ENCODE results near the gene MYO3B.
"Not testable (repeated sequence)": the region's sequence is repeated elsewhere in the genome, so short reads cannot be mapped to it uniquely, and the experiment has no call there.

MYO3B gene

DNA sequence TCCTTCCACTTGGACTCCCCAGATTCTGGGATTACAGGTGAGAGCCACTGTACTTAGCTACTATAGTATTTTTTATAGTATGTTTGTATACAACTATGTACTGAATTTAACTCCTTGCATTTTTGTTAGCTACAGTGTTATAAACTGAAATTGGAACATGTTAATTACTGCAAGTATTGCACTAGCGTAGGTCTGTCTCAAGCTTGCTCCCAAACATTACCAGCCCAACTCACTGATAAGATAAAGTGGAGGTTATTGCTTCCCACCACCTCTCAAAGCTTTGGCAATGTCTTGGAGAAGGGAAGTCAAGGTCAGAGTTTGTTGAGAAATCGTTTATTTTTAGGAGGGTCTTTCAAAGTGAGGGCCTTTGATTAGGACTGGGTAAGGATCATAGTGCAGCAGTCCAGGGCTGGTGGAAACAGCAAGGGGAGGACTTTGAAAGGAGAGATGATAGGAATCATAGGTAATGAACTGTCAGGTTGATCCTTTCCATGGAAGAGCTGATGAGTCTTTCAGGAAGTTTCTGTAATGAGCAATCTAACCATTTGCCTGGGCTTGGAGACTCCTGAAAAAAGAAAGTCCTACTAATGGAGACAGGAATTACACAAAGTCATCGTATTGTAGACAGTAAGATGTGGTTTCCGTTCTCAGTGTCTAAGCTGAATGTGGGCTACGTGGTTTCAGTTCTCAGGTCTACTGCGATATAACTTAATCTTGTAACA, 257.1 kb downstream of the MYO3B start:
- DNase-seq, result no peak

DNA sequence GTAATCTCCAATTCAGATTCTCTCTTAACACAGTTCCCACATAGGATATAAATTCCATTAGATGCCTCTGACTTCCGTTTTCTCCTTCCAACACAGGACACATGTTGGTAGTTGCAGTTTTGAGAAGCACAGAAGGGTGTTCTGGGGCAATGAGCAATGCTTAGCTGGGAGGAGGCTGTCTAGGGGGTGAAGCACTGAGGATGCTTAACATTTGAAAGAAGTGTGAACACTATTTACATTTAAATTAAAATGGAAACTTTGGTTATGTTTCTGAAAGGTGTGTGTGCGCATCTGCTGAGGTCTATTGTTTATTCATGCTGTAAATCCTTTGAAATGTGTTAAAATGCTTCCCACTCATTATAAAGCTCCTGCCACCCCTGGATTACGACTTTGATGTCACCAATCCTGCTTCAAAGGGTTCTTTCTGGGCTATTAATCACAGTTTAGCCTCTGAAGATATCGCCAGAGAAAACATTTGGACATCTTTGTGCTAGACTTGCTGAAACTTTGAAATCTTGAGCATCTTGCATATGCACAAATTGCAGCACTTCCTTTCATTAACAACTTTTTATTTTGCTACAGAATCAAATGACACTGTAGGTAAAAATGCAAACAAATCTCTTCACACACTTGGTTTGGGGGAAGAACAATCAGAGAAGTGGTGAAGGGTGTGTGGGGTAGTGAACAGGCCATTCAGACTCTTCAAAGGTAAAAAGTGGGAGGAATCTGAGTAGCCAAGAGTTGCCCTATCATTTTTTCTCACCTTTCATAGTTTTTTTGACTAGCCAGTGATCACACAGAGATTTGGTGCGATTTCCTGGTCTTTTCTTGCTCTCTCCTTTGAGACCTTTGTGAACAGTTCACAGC, 258.4 kb downstream of the MYO3B start:
- no peak for DNase-seq

DNA sequence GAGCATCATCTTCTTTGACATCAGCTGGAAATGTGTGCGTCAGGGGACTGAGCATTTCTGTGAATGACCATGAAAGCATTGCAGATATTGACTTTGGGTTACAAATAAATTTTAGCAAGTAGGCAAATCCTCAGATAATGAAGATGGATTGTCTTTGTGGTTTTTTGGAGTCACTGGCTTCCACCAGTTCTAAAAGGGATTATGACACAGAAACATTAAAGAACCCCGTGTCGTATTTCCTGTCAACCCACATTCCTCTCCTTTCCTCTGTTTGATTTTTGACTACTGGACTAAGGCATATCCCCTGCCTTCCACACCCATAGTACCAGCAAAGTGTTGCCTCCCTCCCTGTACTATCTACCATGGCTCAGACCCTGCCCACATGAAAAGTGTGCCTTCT, 268.1 kb downstream of the MYO3B start:
- no peak for DNase-seq

DNA sequence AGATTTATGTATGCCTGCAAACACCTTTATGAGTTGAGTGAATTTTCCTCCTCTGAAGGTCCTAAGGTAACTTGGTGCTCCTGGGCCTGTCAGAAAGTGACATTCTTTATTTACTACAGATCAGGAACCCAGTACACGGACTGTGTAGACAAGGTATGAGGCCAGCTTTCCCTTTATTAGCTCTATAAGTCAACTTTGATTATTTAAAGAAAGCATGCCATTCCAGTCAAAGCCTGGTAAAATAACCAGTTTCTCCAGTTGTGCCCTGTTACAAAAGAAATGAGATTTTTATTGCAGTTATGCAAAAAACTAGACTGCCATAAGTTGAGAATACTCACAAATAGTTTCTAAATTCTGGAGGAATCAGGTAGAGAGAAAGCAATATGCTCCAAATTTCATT, 271.1 kb downstream of the MYO3B start:
- no peak for DNase-seq

- DNase-seq, result no peak
Measured at GRCh38 chr2:170454471-170455372, 276.8 kb downstream of the MYO3B start.

- no peak for DNase-seq
Measured at GRCh38 chr2:170455617-170456426, 277.9 kb downstream of the MYO3B start.

GRCh38 chr2:170456914-170457313, 279.0 kb downstream of the MYO3B start:
- no peak for DNase-seq

DNA sequence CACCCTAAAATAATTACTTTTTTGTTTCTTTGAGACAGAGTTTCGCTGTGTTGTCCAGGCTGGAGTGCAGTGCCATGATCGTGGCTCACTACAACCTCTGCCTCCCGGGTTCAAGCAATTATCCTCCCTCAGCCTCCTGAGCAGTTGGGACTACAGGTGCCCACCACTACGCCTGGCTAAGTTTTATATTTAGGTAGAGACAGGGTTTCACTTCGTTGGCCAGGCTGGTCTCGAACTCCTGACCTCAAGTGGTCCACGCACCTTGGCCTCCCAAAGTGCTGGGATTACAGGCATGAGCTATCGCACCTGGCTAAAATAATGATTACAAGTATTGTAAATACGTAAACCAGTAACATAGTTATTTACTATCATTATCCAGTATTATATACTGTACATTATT, 279.8 kb downstream of the MYO3B start:
- DNase-seq, result no peak

DNA sequence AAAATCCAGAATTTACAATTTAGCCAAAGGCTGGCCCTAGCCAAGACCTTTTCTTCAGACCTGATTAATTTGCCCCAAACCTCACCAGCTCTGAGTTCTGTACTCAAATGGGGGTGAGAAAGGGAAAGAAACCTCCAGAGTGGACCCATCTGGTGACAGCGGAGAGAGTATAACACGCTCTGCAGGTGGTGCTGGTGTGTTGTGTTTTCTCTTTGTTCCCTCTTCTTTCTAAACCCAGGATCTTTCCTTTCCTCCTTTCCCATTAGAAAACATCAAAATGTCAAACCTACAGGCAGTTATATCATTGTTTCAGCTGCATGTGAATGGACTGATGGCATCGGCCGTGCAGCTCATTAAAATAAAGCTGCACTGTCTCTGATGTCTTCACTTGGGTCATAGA, 283.9 kb downstream of the MYO3B start:
- DNase-seq, result no peak

- no peak for DNase-seq
Measured at GRCh38 chr2:170462433-170463205, 284.7 kb downstream of the MYO3B start.

DNA sequence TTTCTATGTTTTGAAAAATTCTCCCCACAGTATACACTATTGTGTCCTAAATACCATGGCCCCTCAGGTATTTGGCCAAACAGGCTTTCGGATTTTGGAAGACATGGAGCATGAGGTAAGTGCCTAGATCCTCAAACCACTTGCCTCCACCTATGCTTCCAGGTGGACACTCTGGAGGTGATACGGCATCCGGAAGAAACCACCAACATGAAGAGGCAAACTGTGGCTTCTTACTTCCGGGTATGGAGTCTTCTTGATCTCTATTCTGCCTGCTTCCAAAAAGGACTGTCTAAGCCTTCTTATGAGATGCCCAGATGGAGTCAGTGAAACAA, 285.2 kb downstream of the MYO3B start:
- DNase-seq, result no peak

GRCh38 chr2:170464268-170464667, 286.3 kb downstream of the MYO3B start:
- DNase-seq, result no peak

DNA sequence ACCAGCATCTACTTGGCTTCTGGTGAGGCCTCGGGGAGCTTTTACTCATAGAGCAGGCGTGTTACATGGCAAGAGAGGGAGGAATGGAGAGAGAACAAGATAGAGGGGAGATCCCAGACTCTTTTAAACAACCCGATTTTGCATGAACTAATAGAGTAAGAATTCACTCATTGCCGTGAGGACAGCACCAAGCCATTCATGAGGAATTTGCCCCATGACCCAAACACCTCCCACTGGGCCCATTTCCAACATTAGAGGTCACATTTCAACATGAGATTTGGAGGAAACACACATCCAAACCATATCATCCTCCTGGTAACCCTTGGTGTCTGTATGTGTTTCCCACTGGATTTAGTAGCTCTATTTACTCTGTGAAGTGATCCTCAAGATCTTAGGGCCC, 287.3 kb downstream of the MYO3B start:
- no peak for DNase-seq

DNA sequence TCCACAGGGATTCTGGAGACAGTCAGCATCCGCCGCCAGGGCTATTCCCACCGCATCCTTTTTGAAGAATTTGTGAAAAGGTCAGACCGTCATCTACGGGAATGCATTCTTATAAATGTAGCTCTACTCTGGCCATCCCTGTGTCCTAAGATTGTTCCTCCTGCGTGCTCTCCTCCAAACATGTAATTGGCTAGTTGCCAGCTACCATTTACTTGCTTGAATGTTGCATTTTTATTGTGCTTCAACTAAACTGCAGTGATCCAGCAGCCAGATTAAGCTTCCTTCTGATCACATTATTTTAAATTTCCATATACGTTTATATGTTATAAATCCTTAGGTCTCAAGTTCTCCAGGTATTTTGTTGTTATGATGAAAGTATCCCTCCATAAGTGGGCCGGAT, 288.7 kb downstream of the MYO3B start:
- DNase-seq, result no peak

DNA sequence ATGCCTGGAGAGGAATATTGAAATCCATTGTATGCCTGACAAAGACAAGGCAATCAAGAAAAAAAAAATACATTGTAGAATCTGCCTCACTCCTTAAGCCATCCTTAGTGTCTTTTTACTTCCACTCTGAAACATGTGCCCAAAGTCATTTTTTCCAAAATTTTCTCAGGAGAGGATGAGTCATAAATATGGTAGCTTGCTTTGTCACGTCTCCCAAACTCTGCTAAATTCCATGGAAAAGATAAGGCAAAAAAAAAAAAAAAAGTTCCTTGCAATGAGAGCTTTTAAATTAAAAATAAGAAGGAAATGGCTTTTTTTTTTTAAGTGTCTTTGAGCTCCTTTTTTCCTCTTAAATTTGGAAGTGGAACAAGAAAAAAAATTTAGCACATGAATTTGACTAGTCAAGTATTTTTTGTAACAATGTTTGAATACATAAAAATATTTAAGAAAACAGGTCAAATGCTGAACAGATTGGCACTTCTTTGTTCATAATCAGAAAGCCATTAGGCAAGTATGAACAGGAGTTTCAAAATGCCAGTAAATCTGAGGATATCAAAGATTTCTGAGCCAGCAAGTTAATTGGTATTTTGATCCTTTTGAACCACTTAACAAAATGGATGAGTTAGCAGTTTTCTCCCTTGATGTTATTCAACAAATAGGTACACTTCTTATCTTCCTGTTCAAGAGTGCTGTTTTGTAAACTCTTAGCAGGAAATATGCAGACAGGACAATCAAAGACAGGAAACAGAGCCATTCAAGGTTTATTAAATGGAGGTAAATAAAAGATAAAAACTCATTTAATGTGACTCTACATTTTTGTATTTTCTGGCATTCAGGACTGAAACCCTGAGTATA, 289.8 kb downstream of the MYO3B start:
- no peak for DNase-seq

- DNase-seq, result no peak
Measured at GRCh38 chr2:170468557-170468956, 290.6 kb downstream of the MYO3B start.

- not testable (repeated sequence) for DNase-seq
Measured at GRCh38 chr2:170472498-170472897, 294.6 kb downstream of the MYO3B start.

DNA sequence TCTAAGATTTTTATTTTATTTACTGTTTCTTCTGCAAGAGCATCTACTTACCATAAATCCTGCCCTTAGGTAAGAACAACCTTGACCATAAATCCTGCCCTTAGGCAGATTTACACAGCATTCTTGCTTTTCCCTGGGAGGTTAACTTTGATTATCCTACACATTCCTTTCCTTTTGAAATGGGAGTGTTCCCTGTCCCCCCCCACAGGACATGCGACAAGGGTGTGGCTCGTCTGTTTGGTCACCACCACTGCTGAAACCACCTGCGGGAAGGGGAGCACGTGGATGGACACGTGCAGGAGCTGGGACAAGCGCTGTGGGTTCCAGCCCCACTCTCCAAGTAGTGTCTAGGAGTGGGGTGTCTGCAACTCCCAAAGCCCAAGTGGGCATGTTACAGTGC, 297.9 kb downstream of the MYO3B start:
- no peak for DNase-seq

DNA sequence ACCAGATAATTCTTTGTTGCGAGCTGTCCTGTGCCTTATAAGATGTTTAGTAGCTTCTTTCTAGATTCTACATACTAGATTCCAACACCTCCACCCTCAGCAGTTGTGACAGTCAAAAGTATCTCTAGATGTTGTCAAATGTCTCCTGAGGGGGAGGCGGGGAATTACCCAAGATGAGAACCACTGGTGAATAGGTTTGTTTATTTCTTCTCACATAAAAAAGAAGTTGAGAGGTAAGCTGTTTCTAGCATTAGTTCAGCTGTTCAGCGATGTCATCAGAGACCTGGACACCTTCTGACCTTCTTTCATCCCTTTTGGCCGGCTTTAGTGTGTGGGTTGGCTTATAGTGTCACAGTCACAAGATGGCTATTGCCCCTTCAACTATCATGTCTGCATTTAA, 299.7 kb downstream of the MYO3B start:
- no peak for DNase-seq

DNA sequence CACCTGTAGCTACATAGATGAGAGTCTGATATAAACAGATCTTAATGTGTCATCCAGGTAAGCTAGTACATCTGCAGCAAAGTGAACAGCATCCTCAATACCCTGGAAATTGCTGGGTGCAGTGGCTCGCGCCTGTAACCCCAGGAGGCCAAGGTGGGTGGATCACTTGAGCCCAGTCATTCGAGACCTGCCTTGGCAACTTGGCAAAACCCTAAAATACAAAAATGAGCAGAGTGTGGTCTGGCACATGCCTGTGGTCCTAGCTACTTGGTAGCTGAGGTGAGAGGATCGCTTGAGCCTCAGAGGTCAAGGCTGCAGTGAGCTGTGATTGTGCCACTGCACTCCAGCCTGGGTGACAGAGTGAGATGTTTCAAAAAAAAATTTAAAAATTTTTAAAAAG, 303.3 kb downstream of the MYO3B start:
- no peak for DNase-seq

DNA sequence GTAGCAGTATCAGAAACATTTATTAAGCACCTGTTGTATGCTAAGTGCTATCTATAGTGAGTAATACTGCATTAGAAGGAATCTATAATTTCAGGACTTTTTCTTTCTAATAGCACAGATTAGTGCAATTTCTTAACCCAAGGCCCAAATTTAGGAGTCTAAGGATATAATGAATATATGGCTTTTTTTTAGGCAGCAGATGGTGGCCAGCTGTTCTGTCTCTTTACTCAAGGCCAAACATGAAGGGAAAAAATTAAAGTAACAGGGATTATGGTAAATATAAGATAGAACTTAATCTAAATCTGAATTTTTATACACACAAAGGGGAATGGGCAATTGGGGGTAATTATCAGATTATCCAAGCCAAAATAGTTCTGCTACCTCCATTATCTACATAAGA, 306.6 kb downstream of the MYO3B start:
- no peak for DNase-seq

All from activated effector memory CD4-positive, alpha-beta T cell treated with anti-CD3 and anti-CD28 coated beads, Interleukin-2, amount 50 U/mL, for 16 hours (primary cell).